Adipose tissue (tissue), 3 donors: ENCODE data around the gene PEAK3. TPM values are rescaled to one million over a fixed set of nuclear protein-coding genes. Genes with fewer than 3 reads are reported as not detected.

Source experiments
- H3K27ac ChIP-seq: one replicate; pipeline ENCODE4 v1.5.1; 2013; ENCODE audit warnings: low read depth, low read length
- WGBS, 3 donors: extraction: QIAGEN DNeasy Blood & Tissue Kit; methylation state at CpG; one replicate each; pipeline ENCODE4 v1.1.7; 2013; 5-methylcytosine and 5-hydroxymethylcytosine counted together
- polyA plus RNA-seq, 3 donors: library from polyadenylated mRNA; stranded (reverse); fragments of 200-250 nt; gene quantifications; one replicate each; pipeline ENCODE4 v1.2.3, GENCODE V29; 2013
- donor health status: healthy with polysubstance abuse.
- donor health status: Bipolar disorder and iron deficiency.
- donor health status: healthy.

PEAK3 gene
- under 1 TPM; 0.10 to 0.48 (median 0.45) TPM for polyA plus RNA-seq

DNA sequence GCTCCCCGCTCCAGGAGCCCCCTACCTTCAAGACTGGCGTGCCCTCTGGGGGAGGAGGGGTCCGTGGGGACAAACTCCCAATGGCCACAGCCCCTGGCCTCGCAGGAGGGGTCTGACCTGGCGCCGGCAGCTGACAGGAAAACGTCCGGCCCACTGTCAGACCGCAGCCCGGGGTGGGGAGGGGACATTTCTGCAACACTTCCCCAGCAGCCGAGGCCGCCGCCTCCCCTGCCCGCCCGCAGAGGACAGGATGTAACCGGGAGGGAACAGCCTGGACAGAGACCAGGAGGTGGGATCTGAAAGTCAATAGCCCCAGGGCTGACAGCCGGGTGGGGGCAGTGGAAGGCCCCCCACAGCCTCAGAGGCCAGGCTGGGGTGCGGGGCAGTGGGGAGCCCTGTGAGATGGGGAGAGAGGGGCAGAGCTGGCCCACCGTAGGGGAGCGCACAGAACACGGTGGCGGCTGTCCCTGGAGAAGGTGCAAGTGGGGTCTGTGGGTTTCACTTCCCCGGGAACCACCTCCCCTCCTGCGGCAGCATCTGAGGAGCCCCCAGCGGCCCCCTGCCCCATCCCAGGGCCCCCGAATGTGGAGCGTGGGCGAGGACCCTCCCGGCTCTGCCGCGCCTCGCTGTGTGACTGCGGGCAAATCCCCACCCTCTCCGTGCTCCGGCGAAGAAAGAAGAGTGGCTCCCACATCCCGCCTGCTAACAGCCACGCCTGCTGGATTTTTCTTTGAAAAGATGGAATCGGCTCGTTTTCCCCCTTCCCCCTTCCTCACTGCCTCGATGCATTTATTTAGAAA is at the start of gene PEAK3:
Gene PEAK3, minus strand, starts transcription at position 114 of the 800 bp plus-strand sequence. CDS start 1,244 bp downstream, outside the sequence.
- 7 to 31% (median 8%) methylated on average over 41 of the region's 41 CpGs for WGBS, 3 donors
- no peak within 1 kb of the TSS for H3K27ac ChIP-seq

DNA sequence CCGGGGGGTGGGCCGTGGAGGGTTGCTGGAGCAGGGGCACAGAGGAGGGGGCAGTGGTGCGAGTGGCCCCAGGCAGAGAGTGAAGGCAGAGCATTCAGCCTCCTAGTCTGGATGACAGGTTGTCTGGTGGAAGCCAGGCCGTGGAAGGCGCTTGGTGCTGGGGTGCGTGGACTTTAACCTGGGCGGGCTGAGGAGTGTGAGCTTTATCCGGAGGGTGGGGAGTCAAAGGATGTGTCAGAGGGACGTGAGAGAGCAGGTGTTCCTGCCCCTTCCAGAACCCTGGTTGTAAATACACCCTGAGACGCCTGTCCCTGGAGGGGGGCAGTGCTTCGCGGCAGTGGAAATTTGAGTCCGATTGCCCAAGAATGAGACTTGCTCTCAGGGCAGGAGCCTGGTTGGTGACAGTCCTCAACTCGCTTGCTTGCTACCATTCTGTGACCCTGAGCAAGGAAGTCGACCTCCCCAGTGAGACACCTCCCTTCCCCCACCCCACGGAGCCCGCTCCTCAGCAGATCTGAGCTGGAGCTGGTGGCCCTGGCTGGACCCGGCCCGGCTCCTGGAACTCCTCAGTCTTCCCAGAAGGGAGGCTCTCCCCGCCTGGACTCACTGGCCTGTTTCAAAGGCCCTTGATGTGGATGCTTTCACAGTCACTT is 48.8 kb upstream of the PEAK3 start:
- 25 to 70% (median 65%) methylated on average over 18 to 20 of the region's 20 CpGs for WGBS, 3 donors
- no peak overlapping the region for H3K27ac ChIP-seq

DNA sequence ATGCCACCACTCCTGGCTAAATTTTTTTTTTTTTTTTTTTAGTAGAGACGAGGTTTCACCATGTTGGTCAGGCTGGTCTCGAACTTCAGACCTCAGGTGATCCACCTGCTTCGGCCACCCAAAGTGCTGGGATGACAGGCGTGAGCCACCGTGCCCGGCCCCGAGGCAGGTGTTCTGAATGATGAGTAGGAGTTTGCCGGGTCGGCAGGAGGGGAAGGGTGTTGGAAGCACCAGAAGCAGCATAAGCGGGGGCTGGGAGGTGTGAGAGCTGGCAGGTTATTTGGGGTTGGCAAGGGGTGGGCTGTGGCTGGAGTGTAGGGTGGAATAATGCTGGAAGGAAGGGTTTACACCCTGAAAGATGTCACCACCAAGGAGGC is 48.3 kb upstream of the PEAK3 start:
- 44 to 81% (median 79%) methylated on average over 9 to 10 of the region's 10 CpGs for WGBS, 3 donors

DNA sequence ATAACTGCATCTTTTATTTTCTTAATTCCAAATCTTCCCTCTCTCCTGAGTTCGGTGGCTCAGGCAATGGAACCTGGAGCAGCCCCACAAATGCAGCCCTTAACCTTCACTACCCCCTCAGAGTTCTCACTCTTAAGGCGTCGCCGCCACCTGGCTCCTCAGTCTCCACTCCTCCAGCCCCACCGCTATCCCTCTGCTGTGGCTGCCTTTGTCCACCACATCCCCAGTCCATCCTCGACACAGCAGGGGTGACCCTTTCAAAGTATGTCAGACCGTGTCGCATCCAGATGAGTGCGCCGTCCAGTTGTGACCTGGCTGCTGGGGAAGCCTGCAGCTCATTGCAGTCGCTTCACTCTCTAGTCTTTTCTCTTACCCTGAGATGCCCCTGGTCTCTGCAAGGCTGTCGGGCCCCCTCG is 47.5 kb upstream of the PEAK3 start:
- H3K27ac ChIP-seq: no peak overlapping the region
- WGBS, 3 donors: 54 to 66% (median 55%) methylated on average over 13 of the region's 13 CpGs

More for the DNA sequence above, 48.3 kb upstream of the PEAK3 start:
- no peak overlapping the region for H3K27ac ChIP-seq

GRCh38 chr19:2329149-2329478 is 47.1 kb upstream of the PEAK3 start:
- no peak overlapping the region for H3K27ac ChIP-seq
- 1 to 6% (median 5%) methylated on average over 16 of the region's 16 CpGs for WGBS, 3 donors

- 0 to 1% (median 0%) methylated on average over 69 to 89 of the region's 89 CpGs for WGBS, 3 donors
- H3K27ac ChIP-seq: no peak within 1 kb of the TSS
Observed at GRCh38 chr19:2328401-2329148, 46.6 kb upstream of the PEAK3 start, which contains the start of the genes LSM7 and SPPL2B. LSM7 (minus strand) TSS chr19:2328586; CDS start chr19:2328566, 20 bp downstream. SPPL2B (plus strand) TSS chr19:2328684; CDS start chr19:2328710, 26 bp downstream.

GRCh38 chr19:2327773-2328400 is 45.9 kb upstream of the PEAK3 start:
- no peak overlapping the region for H3K27ac ChIP-seq
- 1 to 2% (median 1%) methylated on average over 18 of the region's 18 CpGs for WGBS, 3 donors

DNA sequence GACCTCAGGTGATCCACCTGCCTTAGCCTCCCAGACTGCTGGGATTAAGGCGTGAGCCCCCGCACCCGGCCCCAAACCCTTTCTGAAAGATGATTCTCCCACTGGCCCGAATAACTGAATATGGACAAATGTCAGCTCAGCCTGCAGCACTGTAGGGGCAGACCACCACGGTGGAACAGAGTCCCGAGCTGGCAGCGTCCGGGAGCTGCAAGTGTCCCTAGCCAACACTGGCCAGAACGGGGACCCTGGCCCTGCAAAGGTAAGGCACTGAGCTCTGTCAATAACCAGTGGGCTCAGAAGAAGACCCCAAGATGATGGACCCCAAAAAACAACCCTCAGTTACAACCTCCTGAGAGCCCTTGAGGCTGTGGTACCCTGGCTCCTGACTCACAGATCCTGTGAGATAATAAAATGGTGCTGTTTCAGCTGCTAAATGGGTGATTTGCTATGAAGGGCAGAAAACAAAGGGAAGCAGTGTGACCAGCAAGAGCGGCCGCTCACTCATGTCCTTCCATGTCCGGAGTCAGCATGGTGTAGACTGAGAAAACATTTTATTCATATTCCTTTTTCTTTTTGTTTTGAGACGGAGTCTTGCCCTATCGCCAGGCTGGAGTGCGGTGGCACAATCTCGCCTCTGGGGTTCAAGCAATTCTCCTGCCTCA is 44.9 kb upstream of the PEAK3 start:
- H3K27ac ChIP-seq: no peak overlapping the region

DNA sequence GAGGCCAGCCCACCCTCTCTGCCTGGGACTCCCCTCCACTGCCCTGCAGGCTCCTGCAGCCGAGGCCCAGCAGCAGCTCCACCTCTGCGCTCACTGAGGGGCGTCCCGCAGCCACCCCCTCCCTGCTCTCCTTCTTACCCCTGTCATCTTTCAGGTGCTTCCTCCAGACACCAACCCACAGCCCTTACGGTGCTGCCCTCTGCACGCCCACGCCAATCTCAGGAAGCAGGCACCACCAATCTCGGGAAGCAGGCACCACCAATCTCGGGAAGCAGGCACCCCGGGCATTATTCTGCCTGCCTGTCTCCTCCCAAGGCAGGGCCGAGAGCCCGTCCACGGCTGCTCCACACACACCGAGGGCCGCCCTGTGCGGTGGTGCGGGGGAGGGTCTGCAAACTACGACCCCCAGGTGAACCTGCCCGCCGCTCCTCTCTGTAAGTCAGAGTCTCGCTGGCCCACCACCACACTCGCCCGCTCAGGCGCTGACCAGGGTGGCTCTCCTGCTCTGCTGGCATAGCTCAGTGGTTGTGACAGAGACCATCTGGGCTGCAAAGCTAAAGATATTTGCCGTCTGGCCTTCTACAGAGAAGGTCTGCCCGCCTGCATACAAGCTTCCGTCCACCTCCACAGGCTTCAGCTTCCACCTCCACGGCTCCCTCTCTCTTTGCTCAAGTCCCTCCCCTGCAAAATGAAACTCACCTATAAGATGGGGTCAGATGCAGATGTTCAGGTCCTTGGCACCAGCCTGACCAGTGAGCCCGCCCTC is 43.5 kb upstream of the PEAK3 start:
- WGBS, 3 donors: 58 to 78% (median 61%) methylated on average over 26 to 29 of the region's 29 CpGs
- H3K27ac ChIP-seq: no peak overlapping the region

More for the DNA sequence above, 44.9 kb upstream of the PEAK3 start:
- WGBS, 3 donors: 87 to 89% (median 88%) methylated on average over 16 of the region's 16 CpGs

- 84 to 86% (median 86%) methylated on average over 34 of the region's 34 CpGs for WGBS, 3 donors
- no peak overlapping the region for H3K27ac ChIP-seq
Observed at GRCh38 chr19:2324220-2324948, 42.4 kb upstream of the PEAK3 start.

DNA sequence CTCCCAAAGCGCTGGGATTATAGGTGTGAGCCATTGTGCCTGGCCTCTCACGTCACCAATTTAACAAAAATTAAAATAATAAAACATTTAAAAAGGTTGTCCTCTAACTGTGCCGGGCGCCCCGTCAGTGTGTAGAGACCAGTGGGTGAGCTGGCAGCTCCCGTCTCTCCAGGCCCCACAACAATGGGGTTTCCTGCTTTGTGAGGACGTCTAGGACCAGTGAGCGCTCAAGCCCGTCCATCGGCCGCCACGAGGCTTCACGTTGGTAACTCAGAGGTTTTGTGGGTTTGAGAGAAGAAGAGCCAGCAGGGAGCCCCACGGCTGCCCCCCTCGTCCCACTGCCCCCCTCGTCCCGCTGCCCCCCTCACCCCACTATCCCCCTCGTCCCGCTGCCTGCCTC is 41.7 kb upstream of the PEAK3 start:
- no peak overlapping the region for H3K27ac ChIP-seq
- 82 to 91% (median 86%) methylated on average over 19 of the region's 19 CpGs for WGBS, 3 donors

GRCh38 chr19:2321565-2322283 is 39.7 kb upstream of the PEAK3 start:
- no peak overlapping the region for H3K27ac ChIP-seq
- WGBS, 3 donors: 89 to 95% (median 92%) methylated on average over 32 to 39 of the region's 39 CpGs

DNA sequence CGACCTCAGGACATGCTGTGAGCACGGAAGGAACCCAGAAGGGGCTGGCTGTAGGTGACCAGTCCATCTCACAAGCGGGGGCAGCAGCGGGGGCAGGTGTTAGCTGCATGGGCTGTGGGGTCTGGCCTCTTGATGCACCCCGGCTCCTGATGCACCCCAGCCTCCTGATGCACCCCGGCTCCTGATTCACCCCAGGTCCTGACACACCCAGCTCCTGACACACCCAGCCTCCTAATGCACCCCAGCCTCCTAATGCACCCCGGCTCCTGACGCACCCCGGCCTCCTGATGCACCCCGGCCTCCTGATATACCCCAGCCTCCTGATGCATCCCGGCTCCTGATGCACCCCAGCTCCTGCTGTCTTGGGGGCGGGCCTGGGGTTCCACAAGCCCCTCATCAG is 39.0 kb upstream of the PEAK3 start:
- WGBS, 3 donors: 87 to 96% (median 91%) methylated on average over 10 to 12 of the region's 12 CpGs
- H3K27ac ChIP-seq: no peak overlapping the region

DNA sequence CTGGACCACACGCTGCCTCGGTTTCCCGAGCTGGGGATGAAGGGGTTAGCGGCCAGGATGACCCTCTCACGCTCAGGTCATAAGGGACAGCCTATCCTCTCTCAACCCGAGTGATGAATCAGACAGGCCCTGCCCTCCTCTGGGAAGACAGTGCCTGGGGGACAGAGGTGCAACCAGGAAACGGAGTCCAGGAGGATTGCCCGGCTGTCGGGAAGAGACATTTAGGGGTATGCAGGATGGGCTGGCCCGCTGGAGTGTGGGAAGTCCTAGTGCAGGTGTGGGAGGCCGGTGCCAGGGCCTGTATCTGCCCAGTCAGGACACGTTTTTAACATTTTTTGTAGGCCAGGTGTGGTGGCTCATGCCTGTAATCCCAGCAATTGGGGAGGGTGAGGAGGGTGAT is 38.1 kb upstream of the PEAK3 start:
- 73 to 81% (median 79%) methylated on average over 12 of the region's 12 CpGs for WGBS, 3 donors
- H3K27ac ChIP-seq: no peak overlapping the region

- 87 to 95% (median 90%) methylated on average over 18 to 20 of the region's 20 CpGs for WGBS, 3 donors
- no peak overlapping the region for H3K27ac ChIP-seq
Observed at GRCh38 chr19:2319551-2319950, 37.6 kb upstream of the PEAK3 start.

DNA sequence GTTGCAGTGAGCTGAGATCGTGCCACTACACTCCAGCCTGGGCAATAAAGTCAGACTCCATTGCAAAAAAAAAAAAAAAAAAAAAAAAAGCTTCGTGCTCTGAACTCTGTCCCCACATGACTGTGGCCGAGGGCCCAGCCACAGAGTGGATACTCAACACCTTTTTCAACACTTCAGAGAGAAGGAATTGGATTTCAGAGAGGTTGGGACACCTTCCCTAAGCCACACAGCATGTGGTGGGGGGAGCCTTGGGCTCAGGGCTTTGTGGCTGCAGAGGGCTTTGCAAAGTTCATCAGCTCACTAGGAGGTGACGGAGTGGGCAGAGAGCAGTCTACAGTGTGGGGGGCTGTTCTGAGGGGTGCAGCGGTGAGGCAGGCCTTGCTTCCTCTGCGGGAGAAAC is 36.9 kb upstream of the PEAK3 start:
- no peak overlapping the region for H3K27ac ChIP-seq
- WGBS, 3 donors: 62 to 92% (median 88%) methylated on average over 6 of the region's 6 CpGs
